Naive thymus-derived CD4-positive, alpha-beta T cell (primary cell): ENCODE measurements around the gene ASIC2. TPM values are rescaled to one million over a fixed set of nuclear protein-coding genes. Genes with fewer than 3 reads are reported as not detected.

Source experiments
- ATAC-seq: fragments of 150-1000 bp; cut with Tn5 transposase; 2 replicates; pipeline ENCODE4 v1.10.0; 2021; ENCODE audit warnings: mild to moderate bottlenecking, moderate library complexity
- CTCF ChIA-PET: fragments of 350-600 bp; sonication (Branson Sonifier 250); formaldehyde crosslinking; loops from one replicate; lab custom pipeline; 2021; ENCODE audit warnings: antibody characterized with exemption; lab: Charles Lee
- POLR2A ChIA-PET: fragments of 350-600 bp; sonication (Branson Sonifier 250); formaldehyde crosslinking; loops from one replicate; lab custom pipeline; 2021; ENCODE audit warnings: antibody characterized with exemption, inconsistent platforms; lab: Charles Lee
- DNase-seq, 9 donors: peaks; one replicate each; pipeline versions ENCODE4 v3.0.0 to v3.0.0-alpha.2; 2020 to 2022; ENCODE audit warnings: mixed read lengths in 1 of 9
- H3K27ac ChIP-seq: one replicate; pipeline ENCODE4 v1.7.0; 2013; ENCODE audit warnings: mild to moderate bottlenecking, low read depth, low read length, moderate library complexity
- H3K27me3 ChIP-seq, 2 donors: one replicate each; pipeline ENCODE4 v1.7.0; 2013; ENCODE audit warnings: low read length in 2 of 2, mild to moderate bottlenecking in 2 of 2, moderate library complexity in 2 of 2; ENCODE audit not compliant: control insufficient read depth in 2 of 2, insufficient read depth in 2 of 2
- H3K36me3 ChIP-seq, 3 experiments: 1 replicate in 2 of 3; 2 replicates in 1 of 3; pipeline ENCODE4 v1.7.0; 2013; ENCODE audit warnings: low read length in 3 of 3, mild to moderate bottlenecking in 3 of 3, moderate library complexity in 1 of 3; ENCODE audit not compliant: insufficient read depth in 3 of 3, control insufficient read depth in 2 of 3
- H3K4me1 ChIP-seq, 2 donors: one replicate each; pipeline ENCODE4 v1.7.0; 2013; ENCODE audit warnings: low read length in 2 of 2, mild to moderate bottlenecking in 2 of 2, moderate library complexity in 1 of 2; ENCODE audit not compliant: control insufficient read depth in 2 of 2, insufficient read depth in 2 of 2
- H3K4me3 ChIP-seq: 2 replicates; pipeline ENCODE4 v1.7.0; 2013; ENCODE audit warnings: mild to moderate bottlenecking, low read length
- H3K9me3 ChIP-seq, 3 experiments: 1 replicate in 2 of 3; 2 replicates in 1 of 3; pipeline ENCODE4 v1.7.0; 2013; ENCODE audit warnings: low read length in 3 of 3; ENCODE audit not compliant: control insufficient read depth in 2 of 3
- H3K27ac Mint-ChIP-seq, 9 donors: one replicate each; pipeline ENCODE4 v1.8.0; 2020 to 2022; ENCODE audit warnings: mixed read lengths in 9 of 9, mild to moderate bottlenecking in 8 of 9, moderate library complexity in 5 of 9, inconsistent platforms in 2 of 9
- H3K27me3 Mint-ChIP-seq, 5 donors: one replicate each; pipeline ENCODE4 v1.8.0; 2021 to 2022; ENCODE audit warnings: mixed read lengths in 5 of 5, mild to moderate bottlenecking in 1 of 5
- H3K36me3 Mint-ChIP-seq, 5 donors: one replicate each; pipeline ENCODE4 v1.8.0; 2020 to 2022; ENCODE audit warnings: mixed read lengths in 5 of 5, mild to moderate bottlenecking in 3 of 5, inconsistent platforms in 1 of 5
- H3K4me1 Mint-ChIP-seq, 7 donors: one replicate each; pipeline ENCODE4 v1.8.0; 2020 to 2022; ENCODE audit warnings: mixed read lengths in 7 of 7, mild to moderate bottlenecking in 3 of 7, inconsistent platforms in 1 of 7
- H3K4me3 Mint-ChIP-seq, 10 donors: one replicate each; pipeline ENCODE4 v1.8.0; 2020 to 2022; ENCODE audit warnings: mild to moderate bottlenecking in 10 of 10, mixed read lengths in 10 of 10, moderate library complexity in 6 of 10, inconsistent platforms in 2 of 10
- H3K9me3 Mint-ChIP-seq, 11 donors: one replicate each; pipeline ENCODE4 v1.8.0; 2020 to 2022; ENCODE audit warnings: mixed read lengths in 11 of 11, mild to moderate bottlenecking in 4 of 11, inconsistent platforms in 1 of 11, moderate library complexity in 1 of 11
- intact Hi-C, 2 donors: fragments of 100-400 bp; cut with micrococcal nuclease; formaldehyde crosslinking; loops; one replicate each; pipeline ENCODE4 v1.15.1; 2023
- polyA plus RNA-seq, 2 donors: library from polyadenylated mRNA; unstranded; fragments of 300-500 nt; fragmentation: Illumina TruSeq; gene quantifications; one replicate each; pipeline ENCODE4 v1.2.3, GENCODE V29; 2021
- total RNA-seq, 6 experiments: library from RNA in 5 of 6; stranded (reverse) in 5 of 6; gene quantifications; 1 replicate in 5 of 6; 2 replicates in 1 of 6; pipeline ENCODE4 v1.2.3 and lab custom pipeline; 2021 to 2026

Gene ASIC2
- total and polyA plus RNA-seq, 7 experiments from 2014 or later: not detected

DNA sequence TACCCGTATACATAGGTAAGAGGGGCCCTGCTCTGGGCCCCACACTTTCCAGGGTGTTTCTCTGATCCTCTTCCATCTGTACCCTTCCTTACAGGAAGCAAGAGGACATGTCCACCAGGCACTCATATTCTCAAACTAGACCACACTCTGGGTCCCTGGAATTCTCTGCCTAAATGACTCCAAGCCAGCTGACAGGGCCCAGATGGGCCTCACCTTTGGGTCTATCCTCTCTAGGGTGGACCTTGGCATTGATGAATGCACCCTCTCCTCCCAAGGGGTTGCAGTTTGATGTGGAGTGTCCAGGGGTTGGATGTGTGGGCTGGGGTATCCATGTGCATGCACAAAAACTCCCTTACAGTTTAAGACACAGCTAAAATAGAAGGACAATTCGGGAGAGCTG is 95.8 kb downstream of the ASIC2 start:
- Histone ChIP-seq H3K27ac (no peak overlapping the region), H3K9me3 (no peaks in the 10 kb centered on the region), H3K27me3 (no peaks in the 10 kb centered on the region), H3K4me1 (no peaks in the 10 kb centered on the region), H3K36me3 (no peaks in the 10 kb centered on the region), H3K4me3 (no peak overlapping the region)
- intact Hi-C loops: no loop called here
- no peak overlapping the region for H3K27ac Mint-ChIP-seq
- no peaks in the 10 kb centered on the region for H3K4me1 Mint-ChIP-seq
- ChIA-PET CTCF (no interaction called here), POLR2A (no interaction called here)
- ATAC-seq (no peak), DNase-seq (no peak)
- no peaks in the 10 kb centered on the region for H3K36me3 Mint-ChIP-seq
- H3K9me3 Mint-ChIP-seq: peaks cover 0 to 4% (median 0%) of the 10 kb centered on the region in 11 donors
- peaks cover 0 to 31% (median 10%) of the 10 kb centered on the region in 5 donors for H3K27me3 Mint-ChIP-seq
- no peak overlapping the region for H3K4me3 Mint-ChIP-seq

- peaks cover 0 to 4% (median 0%) of the 10 kb centered on the region in 11 donors for H3K9me3 Mint-ChIP-seq
- no peak for DNase-seq
- no peaks in the 10 kb centered on the region for H3K36me3 Mint-ChIP-seq
- peaks cover 0 to 26% (median 10%) of the 10 kb centered on the region in 5 donors for H3K27me3 Mint-ChIP-seq
- Histone ChIP-seq H3K4me3 (no peak overlapping the region), H3K27ac (no peak overlapping the region), H3K27me3 (no peaks in the 10 kb centered on the region), H3K36me3 (no peaks in the 10 kb centered on the region), H3K4me1 (no peaks in the 10 kb centered on the region), H3K9me3 (no peaks in the 10 kb centered on the region)
- H3K27ac Mint-ChIP-seq: no peak overlapping the region
- no peaks in the 10 kb centered on the region for H3K4me1 Mint-ChIP-seq
- no peak overlapping the region for H3K4me3 Mint-ChIP-seq
- POLR2A ChIA-PET: no interaction called here
- intact Hi-C loops: no loop called here
- no peak for ATAC-seq
- CTCF ChIA-PET: no interaction called here
Measured at GRCh38 chr17:33196883-33197282, 96.2 kb downstream of the ASIC2 start.

DNA sequence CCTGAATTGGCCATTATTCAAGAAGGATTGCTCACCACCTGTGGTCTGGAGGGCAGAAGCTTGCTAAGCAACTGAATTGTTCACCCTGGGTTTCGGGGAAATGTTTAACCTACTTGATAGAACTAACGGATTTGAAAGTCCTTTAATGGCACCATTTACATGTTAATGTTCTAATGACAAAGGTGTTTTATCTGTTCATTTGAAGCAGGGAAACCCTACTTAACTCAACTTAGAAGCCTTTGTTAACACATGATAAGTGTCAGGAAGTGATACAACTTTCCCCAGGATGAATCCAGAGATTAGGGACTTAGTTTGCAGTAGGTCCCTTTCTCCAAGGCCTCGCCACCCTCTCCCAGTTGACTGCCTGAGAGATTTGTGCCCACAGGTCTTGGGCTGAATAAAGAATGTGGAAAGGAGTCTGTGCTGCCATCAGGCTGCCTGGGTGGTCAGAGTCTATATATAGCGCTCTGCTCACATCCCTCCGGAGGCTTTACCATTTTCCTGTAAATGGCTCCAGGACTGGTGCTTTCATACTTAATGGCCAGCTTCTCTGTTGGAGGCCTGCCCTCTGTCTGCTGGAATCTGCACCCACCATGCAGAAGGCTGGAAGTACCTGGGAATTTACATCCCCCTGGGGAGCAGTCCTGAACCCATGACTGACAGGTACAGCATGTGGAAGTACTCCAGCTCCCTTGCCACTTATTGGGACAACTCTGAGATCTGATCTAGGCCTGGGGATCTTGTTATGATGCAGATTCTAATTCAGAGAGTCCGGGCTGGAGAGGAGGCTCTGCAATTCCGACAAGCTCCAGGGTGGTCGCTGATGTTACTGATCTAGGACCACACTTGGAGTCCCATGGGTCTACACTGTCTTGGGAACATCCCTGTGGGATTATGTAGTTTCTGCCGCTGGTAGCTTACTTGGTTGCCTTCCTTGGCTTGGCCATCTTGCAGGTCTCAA is 99.9 kb downstream of the ASIC2 start:
- Mint-ChIP-seq H3K4me1 (no peaks in the 10 kb centered on the region), H3K36me3 (no peaks in the 10 kb centered on the region)

GRCh38 chr17:33183487-33184026 is 109.5 kb downstream of the ASIC2 start:
- H3K4me3 ChIP-seq: no peak overlapping the region
- no peaks in the 10 kb centered on the region for H3K9me3 ChIP-seq
- H3K36me3 Mint-ChIP-seq: no peaks in the 10 kb centered on the region
- CTCF ChIA-PET: no interaction called here
- intact Hi-C loops: no loop called here
- no peaks in the 10 kb centered on the region for H3K36me3 ChIP-seq
- peaks cover 11 to 57% (median 50%) of the 10 kb centered on the region in 5 donors for H3K27me3 Mint-ChIP-seq
- H3K27me3 ChIP-seq: no peaks in the 10 kb centered on the region
- no peaks in the 10 kb centered on the region for H3K4me1 ChIP-seq
- H3K9me3 Mint-ChIP-seq: peaks cover 0 to 5% (median 0%) of the 10 kb centered on the region in 11 donors
- peaks cover 0 to 1% (median 0%) of the 10 kb centered on the region in 7 donors for H3K4me1 Mint-ChIP-seq
- POLR2A ChIA-PET: no interaction called here
- no peak overlapping the region for H3K4me3 Mint-ChIP-seq
- no peak for ATAC-seq
- H3K27ac Mint-ChIP-seq: no peak overlapping the region
- DNase-seq: no peak
- H3K27ac ChIP-seq: no peak overlapping the region

More for the DNA sequence above, 99.9 kb downstream of the ASIC2 start:
- intact Hi-C loops: no loop called here
- Mint-ChIP-seq H3K9me3 (peaks cover 0 to 4% (median 0%) of the 10 kb centered on the region in 11 donors), H3K4me3 (no peak overlapping the region), H3K27me3 (peaks cover 15 to 44% (median 25%) of the 10 kb centered on the region in 5 donors), H3K27ac (no peak overlapping the region)
- DNase-seq: no peak
- H3K4me1 ChIP-seq: no peaks in the 10 kb centered on the region
- H3K4me3 ChIP-seq: no peak overlapping the region
- POLR2A ChIA-PET: no interaction called here
- H3K27me3 ChIP-seq: no peaks in the 10 kb centered on the region
- H3K36me3 ChIP-seq: no peaks in the 10 kb centered on the region
- CTCF ChIA-PET: no interaction called here
- no peak overlapping the region for H3K27ac ChIP-seq
- ATAC-seq: no peak
- no peaks in the 10 kb centered on the region for H3K9me3 ChIP-seq

DNA sequence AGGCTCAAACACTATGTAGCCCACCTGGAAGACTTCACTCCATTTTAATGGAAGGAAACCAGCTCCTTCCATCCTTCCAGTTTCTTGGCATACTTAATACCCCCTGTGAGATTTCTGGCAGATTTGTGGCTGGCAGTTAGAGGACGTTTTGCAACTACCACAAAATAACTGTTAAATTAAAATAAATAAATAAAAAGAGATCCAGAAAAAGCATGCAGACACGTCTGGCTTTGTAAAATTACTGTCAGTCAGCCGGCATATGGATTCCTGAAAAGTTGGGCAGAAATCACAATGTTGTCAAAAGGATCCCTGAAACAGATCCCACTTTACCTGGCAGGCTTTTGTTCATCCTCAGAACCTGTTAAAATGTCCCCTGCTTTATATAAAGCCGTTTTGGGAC is 113.9 kb downstream of the ASIC2 start:
- intact Hi-C loops: no loop called here
- Mint-ChIP-seq H3K4me1 (peaks cover 0 to 1% (median 0%) of the 10 kb centered on the region in 7 donors), H3K4me3 (no peak overlapping the region), H3K27me3 (peaks cover 11 to 48% (median 29%) of the 10 kb centered on the region in 5 donors), H3K27ac (no peak overlapping the region), H3K36me3 (no peaks in the 10 kb centered on the region), H3K9me3 (peaks cover 0 to 5% (median 0%) of the 10 kb centered on the region in 11 donors)
- DNase-seq (no peak), ATAC-seq (no peak)
- POLR2A ChIA-PET: no interaction called here
- Histone ChIP-seq H3K27me3 (no peaks in the 10 kb centered on the region), H3K27ac (no peak overlapping the region), H3K4me3 (no peak overlapping the region), H3K9me3 (no peaks in the 10 kb centered on the region), H3K4me1 (no peaks in the 10 kb centered on the region), H3K36me3 (no peaks in the 10 kb centered on the region)
- CTCF ChIA-PET: no interaction called here

- ChIA-PET POLR2A (no interaction called here), CTCF (no interaction called here)
- Mint-ChIP-seq H3K36me3 (no peaks in the 10 kb centered on the region), H3K4me3 (no peak overlapping the region), H3K27me3 (peaks cover 9 to 44% (median 26%) of the 10 kb centered on the region in 5 donors), H3K9me3 (peaks cover 0 to 5% (median 0%) of the 10 kb centered on the region in 11 donors), H3K27ac (no peak overlapping the region), H3K4me1 (peaks cover 0 to 1% (median 0%) of the 10 kb centered on the region in 7 donors)
- Histone ChIP-seq H3K4me1 (no peaks in the 10 kb centered on the region), H3K27me3 (no peaks in the 10 kb centered on the region), H3K9me3 (no peaks in the 10 kb centered on the region), H3K27ac (no peak overlapping the region), H3K4me3 (no peak overlapping the region), H3K36me3 (no peaks in the 10 kb centered on the region)
- intact Hi-C loops: no loop called here
- DNase-seq: no peak
- no peak for ATAC-seq
Measured at GRCh38 chr17:33178681-33179080, 114.4 kb downstream of the ASIC2 start.
